Stimulated activated CD8-positive, alpha-beta memory T cell treated with anti-CD3 and anti-CD28 coated beads, Interleukin-15, amount 100 ng/mL, for 1 hour (primary cell): ENCODE results near the gene ADAM22.
"Not testable (repeated sequence)": the region's sequence is repeated elsewhere in the genome, so short reads cannot be mapped to it uniquely, and the experiment has no call there.

Source experiments
- DNase-seq: peaks from one replicate; pipeline ENCODE4 v3.0.0-alpha.2; 2020; ENCODE audit warnings: low read depth

The ADAM22 gene

GRCh38 chr7:87933953-87934698 lies at the start of gene ADAM22:
Gene ADAM22, plus strand, starts transcription at chr7:87934251. Its CDS starts 215 bp downstream, at chr7:87934466.
- DNase-seq = peak; percentile 65

- no peak for DNase-seq
These were observed 49.0 kb upstream of the ADAM22 start for GRCh38 chr7:87885018-87885417.

GRCh38 chr7:87886875-87887274 lies 47.2 kb upstream of the ADAM22 start:
- DNase-seq = no peak

- no peak for DNase-seq
These were observed 38.7 kb upstream of the ADAM22 start for GRCh38 chr7:87895363-87895762.

GRCh38 chr7:87899255-87899654 lies 34.8 kb upstream of the ADAM22 start:
- no peak for DNase-seq

GRCh38 chr7:87907136-87907906 lies 26.7 kb upstream of the ADAM22 start:
- DNase-seq = not testable (repeated sequence)

GRCh38 chr7:87908814-87909213 lies 25.2 kb upstream of the ADAM22 start:
- not testable (repeated sequence) for DNase-seq

- no peak for DNase-seq
These were observed 21.9 kb upstream of the ADAM22 start for GRCh38 chr7:87912121-87912520.

- no peak for DNase-seq
These were observed 15.3 kb upstream of the ADAM22 start for GRCh38 chr7:87918740-87919139.

GRCh38 chr7:87919875-87920274 lies 14.2 kb upstream of the ADAM22 start:
- no peak for DNase-seq

GRCh38 chr7:87920578-87920977 lies 13.5 kb upstream of the ADAM22 start:
- DNase-seq = no peak

- not testable (repeated sequence) for DNase-seq
These were observed 11.2 kb upstream of the ADAM22 start for GRCh38 chr7:87922759-87923395.

- DNase-seq = no peak
These were observed 7.2 kb upstream of the ADAM22 start for GRCh38 chr7:87926581-87927461.

GRCh38 chr7:87933605-87933952 lies 472 bp upstream of the ADAM22 start:
- no peak for DNase-seq

- DNase-seq = no peak
These were observed 790 bp downstream of the ADAM22 start for GRCh38 chr7:87934699-87935383.

GRCh38 chr7:87935384-87935706 lies 1.3 kb downstream of the ADAM22 start:
- DNase-seq = no peak

GRCh38 chr7:87941138-87941537 lies 7.1 kb downstream of the ADAM22 start:
- no peak for DNase-seq

GRCh38 chr7:87944547-87944946 lies 10.5 kb downstream of the ADAM22 start:
- DNase-seq = no peak

- DNase-seq = not testable (repeated sequence)
These were observed 11.9 kb downstream of the ADAM22 start for GRCh38 chr7:87945926-87946325.

- no peak for DNase-seq
These were observed 14.3 kb downstream of the ADAM22 start for GRCh38 chr7:87948371-87948770.

- no peak for DNase-seq
These were observed 25.3 kb downstream of the ADAM22 start for GRCh38 chr7:87959336-87959735.

GRCh38 chr7:87960239-87960638 lies 26.2 kb downstream of the ADAM22 start:
- DNase-seq = no peak
